HUES48 (cell line): ENCODE data around the gene PLCD3.
A peak's percentile ranks its signal among the peaks of the same experiment; 100 is the strongest.

ENCODE experiments used
- H3K27ac ChIP-seq: one replicate; pipeline ENCODE4 v1.7.0; 2013; ENCODE audit warnings: low read depth, low read length, inconsistent platforms
- H3K27me3 ChIP-seq: 2 replicates; pipeline ENCODE4 v1.6.1; 2013; ENCODE audit warnings: mild to moderate bottlenecking, low read length; ENCODE audit not compliant: control insufficient read depth, insufficient read depth
- H3K36me3 ChIP-seq: 2 replicates; pipeline ENCODE4 v1.6.1; 2013; ENCODE audit warnings: low read length; ENCODE audit not compliant: control insufficient read depth, insufficient read depth
- H3K4me1 ChIP-seq: 2 replicates; pipeline ENCODE4 v1.6.1; 2013; ENCODE audit warnings: mild to moderate bottlenecking, low read length; ENCODE audit not compliant: control insufficient read depth, insufficient read depth
- H3K4me3 ChIP-seq: 2 replicates; pipeline ENCODE4 v1.5.1; 2013; ENCODE audit warnings: mild to moderate bottlenecking, low read depth, low read length
- H3K9ac ChIP-seq: 2 replicates; pipeline ENCODE4 v1.6.1; 2013; ENCODE audit warnings: mild to moderate bottlenecking, low read depth, low read length, moderate library complexity
- H3K9me3 ChIP-seq: 2 replicates; pipeline ENCODE4 v1.6.1; 2013; ENCODE audit warnings: low read length; ENCODE audit not compliant: control insufficient read depth, insufficient read depth

Gene PLCD3

DNA sequence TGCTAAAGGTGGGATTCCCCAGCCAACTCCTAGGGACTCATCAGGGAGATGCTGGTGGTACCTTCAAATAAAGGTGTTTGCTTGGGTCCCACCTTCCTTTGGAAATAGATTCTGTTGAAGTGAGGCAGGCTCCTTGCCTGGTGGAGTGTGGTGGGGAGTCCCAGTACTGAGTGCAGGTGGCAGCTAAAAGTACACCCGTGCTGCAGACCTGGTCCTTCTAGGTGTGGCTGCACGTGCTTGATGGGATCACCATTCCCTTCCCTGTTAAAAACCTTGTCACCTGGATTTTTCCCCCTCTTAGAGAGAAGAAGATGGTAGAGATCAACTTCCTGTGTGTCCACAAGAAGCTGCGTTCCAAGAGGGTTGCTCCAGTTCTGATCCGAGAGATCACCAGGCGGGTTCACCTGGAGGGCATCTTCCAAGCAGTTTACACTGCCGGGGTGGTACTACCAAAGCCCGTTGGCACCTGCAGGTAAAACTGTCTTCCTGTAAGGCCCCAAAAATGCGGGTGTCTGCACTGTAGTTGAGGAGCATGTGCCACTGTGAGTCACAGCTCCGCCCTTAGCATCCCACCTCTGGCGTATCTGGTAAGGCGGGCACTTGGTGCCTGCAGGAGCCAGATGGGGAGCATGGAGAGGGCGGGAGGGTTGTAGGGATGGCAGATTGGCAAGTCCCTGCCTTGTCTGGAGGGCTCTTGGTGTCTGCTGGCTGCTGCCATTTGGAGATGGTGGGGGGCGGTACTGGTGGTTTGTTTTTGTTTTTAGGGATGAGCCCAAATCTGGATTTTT is 34.0 kb downstream of the PLCD3 start:
- Histone ChIP-seq H3K9ac (no peak overlapping the region), H3K4me1 (no peaks in the 10 kb centered on the region), H3K4me3 (no peak overlapping the region), H3K27me3 (no peaks in the 10 kb centered on the region), H3K9me3 (no peaks in the 10 kb centered on the region), H3K27ac (no peak overlapping the region), H3K36me3 (peaks cover 85% of the 10 kb centered on the region)

- Histone ChIP-seq H3K4me3 (no peak overlapping the region), H3K9me3 (no peaks in the 10 kb centered on the region), H3K36me3 (peaks cover 83% of the 10 kb centered on the region), H3K4me1 (no peaks in the 10 kb centered on the region), H3K27me3 (no peaks in the 10 kb centered on the region), H3K9ac (no peak overlapping the region), H3K27ac (no peak overlapping the region)
Measured at GRCh38 chr17:45096926-45097325, 35.4 kb downstream of the PLCD3 start.

- no peaks in the 10 kb centered on the region for H3K4me1 ChIP-seq
- no peak overlapping the region for H3K4me3 ChIP-seq
- no peaks in the 10 kb centered on the region for H3K9me3 ChIP-seq
- H3K9ac ChIP-seq, result no peak overlapping the region
- no peaks in the 10 kb centered on the region for H3K27me3 ChIP-seq
- peaks cover 83% of the 10 kb centered on the region for H3K36me3 ChIP-seq
- no peak overlapping the region for H3K27ac ChIP-seq
Measured at GRCh38 chr17:45096141-45096540, 36.2 kb downstream of the PLCD3 start.

DNA sequence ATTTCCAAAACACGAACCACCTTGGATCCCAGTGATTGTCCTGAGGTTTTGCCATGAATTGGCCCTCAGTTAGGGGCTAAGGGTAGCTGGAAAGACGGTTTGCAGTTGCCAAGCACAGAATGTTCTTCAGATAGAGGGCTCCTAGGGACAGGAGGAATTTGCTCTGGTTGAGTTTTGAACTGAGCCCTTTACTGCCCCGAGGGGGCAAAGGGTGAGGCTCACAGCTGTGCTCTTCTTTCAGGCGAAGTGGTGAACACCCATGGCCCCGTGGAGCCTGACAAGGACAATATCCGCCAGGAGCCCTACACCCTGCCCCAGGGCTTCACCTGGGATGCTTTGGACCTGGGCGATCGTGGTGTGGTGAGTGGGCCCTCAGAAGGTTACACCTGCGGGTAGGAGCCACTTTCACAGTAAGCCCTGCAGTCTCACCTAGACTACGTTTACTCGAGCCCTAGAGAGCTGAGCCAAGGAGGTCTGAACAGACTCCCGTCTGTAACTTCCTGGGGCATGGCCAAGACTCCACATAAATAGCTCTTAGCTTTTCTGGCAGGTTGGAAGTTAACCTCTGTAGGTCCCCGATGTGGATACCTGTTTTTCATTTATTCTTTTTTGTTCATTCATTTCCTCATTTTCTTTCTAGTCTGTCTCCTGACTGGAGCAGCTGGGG is 38.7 kb downstream of the PLCD3 start:
- H3K27ac ChIP-seq, result no peak overlapping the region

GRCh38 chr17:45092911-45093430 is 39.3 kb downstream of the PLCD3 start:
- H3K9ac ChIP-seq, result no peak overlapping the region
- no peaks in the 10 kb centered on the region for H3K27me3 ChIP-seq
- H3K27ac ChIP-seq, result no peak overlapping the region
- H3K36me3 ChIP-seq, result peaks cover 83% of the 10 kb centered on the region
- H3K9me3 ChIP-seq, result no peaks in the 10 kb centered on the region
- H3K4me1 ChIP-seq, result peaks cover 12% of the 10 kb centered on the region
- no peak overlapping the region for H3K4me3 ChIP-seq

More for the DNA sequence above, 38.7 kb downstream of the PLCD3 start:
- no peak overlapping the region for H3K4me3 ChIP-seq
- H3K9ac ChIP-seq, result no peak overlapping the region
- H3K4me1 ChIP-seq, result peaks cover 12% of the 10 kb centered on the region
- no peaks in the 10 kb centered on the region for H3K9me3 ChIP-seq
- H3K27me3 ChIP-seq, result no peaks in the 10 kb centered on the region
- peaks cover 85% of the 10 kb centered on the region for H3K36me3 ChIP-seq

DNA sequence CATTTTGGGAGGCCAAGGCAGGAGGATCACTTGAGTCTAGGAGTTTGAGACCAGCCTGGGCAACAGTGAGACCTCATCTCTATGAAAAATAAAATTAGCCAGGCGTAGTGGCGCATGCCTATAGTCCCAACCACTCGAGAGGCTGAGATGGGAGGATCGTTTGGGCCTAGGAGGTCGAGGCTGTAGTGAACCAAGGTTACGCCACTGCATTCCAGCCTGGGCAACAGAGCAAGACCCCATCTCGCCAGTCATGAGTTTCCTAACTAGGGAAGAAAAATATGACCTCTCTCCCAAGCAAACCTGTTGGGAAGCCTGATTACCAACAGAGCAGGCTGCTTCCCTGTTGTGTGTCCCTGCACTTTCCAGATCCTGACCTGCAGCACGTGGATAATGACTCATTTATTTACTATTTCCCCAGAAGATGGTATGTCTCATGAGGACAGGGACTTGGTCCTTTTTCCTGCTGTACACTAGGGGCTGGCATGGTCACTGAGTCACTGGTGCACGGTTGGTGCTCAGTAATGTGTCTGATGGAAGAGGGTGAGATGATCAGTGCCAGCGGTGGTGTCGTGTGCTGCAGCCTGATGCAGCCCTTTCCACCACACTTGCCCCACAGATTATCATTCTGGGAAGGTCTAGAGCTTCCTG is 40.4 kb downstream of the PLCD3 start:
- no peak overlapping the region for H3K9ac ChIP-seq
- H3K9me3 ChIP-seq, result no peaks in the 10 kb centered on the region
- no peak overlapping the region for H3K27ac ChIP-seq
- H3K27me3 ChIP-seq, result no peaks in the 10 kb centered on the region
- no peak overlapping the region for H3K4me3 ChIP-seq
- H3K36me3 ChIP-seq, result peaks cover 83% of the 10 kb centered on the region
- H3K4me1 ChIP-seq, result peaks cover 12% of the 10 kb centered on the region

GRCh38 chr17:45090711-45091110 is 41.6 kb downstream of the PLCD3 start:
- no peaks in the 10 kb centered on the region for H3K9me3 ChIP-seq
- no peak overlapping the region for H3K9ac ChIP-seq
- peaks cover 12% of the 10 kb centered on the region for H3K4me1 ChIP-seq
- H3K27me3 ChIP-seq, result no peaks in the 10 kb centered on the region
- peak overlapping the region; percentile 83 for H3K27ac ChIP-seq
- peaks cover 80% of the 10 kb centered on the region for H3K36me3 ChIP-seq
- peak overlapping the region; percentile 10; the same call in 1 of the 2 replicates for H3K4me3 ChIP-seq

GRCh38 chr17:45088741-45089140 is 43.6 kb downstream of the PLCD3 start:
- Histone ChIP-seq H3K36me3 (peaks cover 85% of the 10 kb centered on the region), H3K4me3 (no peak overlapping the region), H3K9me3 (no peaks in the 10 kb centered on the region), H3K9ac (no peak overlapping the region), H3K27me3 (no peaks in the 10 kb centered on the region), H3K27ac (no peak overlapping the region), H3K4me1 (peaks cover 12% of the 10 kb centered on the region)

- H3K27ac ChIP-seq, result no peak overlapping the region
- H3K4me3 ChIP-seq, result no peak overlapping the region
- H3K9ac ChIP-seq, result no peak overlapping the region
- H3K4me1 ChIP-seq, result peaks cover 12% of the 10 kb centered on the region
- peaks cover 85% of the 10 kb centered on the region for H3K36me3 ChIP-seq
- no peaks in the 10 kb centered on the region for H3K27me3 ChIP-seq
- no peaks in the 10 kb centered on the region for H3K9me3 ChIP-seq
Measured at GRCh38 chr17:45087978-45088377, 44.3 kb downstream of the PLCD3 start.

- no peaks in the 10 kb centered on the region for H3K9me3 ChIP-seq
- H3K27ac ChIP-seq, result no peak overlapping the region
- peaks cover 83% of the 10 kb centered on the region for H3K36me3 ChIP-seq
- no peak overlapping the region for H3K9ac ChIP-seq
- H3K4me1 ChIP-seq, result peaks cover 12% of the 10 kb centered on the region
- H3K4me3 ChIP-seq, result no peak overlapping the region
- no peaks in the 10 kb centered on the region for H3K27me3 ChIP-seq
Measured at GRCh38 chr17:45087504-45087975, 44.8 kb downstream of the PLCD3 start.
